ENCODE data around the gene CFAP410.

The CFAP410 gene

DNA sequence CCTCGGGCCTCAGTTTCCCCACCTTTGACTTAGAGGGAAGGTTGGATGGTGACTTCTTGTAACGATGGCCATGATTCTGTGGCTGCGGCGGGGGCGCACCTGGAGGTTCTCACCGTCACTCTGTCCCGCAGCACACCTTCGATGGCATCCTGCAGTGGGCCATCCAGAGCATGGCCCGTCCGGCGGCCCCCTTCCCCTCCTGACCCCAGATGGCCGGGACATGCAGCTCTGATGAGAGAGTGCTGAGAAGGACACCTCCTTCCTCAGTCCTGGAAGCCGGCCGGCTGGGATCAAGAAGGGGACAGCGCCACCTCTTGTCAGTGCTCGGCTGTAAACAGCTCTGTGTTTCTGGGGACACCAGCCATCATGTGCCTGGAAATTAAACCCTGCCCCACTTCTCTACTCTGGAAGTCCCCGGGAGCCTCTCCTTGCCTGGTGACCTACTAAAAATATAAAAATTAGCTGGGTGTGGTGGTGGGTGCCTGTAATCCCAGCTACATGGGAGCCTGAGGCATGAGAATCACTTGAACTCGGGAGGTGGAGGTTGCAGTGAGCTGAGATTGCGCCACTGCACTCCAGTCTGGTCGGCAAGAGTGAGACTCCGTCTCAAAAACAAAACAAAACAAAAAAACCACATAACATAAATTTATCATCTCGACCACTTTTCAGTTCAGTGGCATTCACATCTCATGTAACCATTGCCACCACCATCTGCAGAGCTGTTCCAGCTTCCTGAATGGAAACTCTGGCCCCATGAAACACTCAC lies 41.5 kb downstream of the CFAP410 start:
- DNase-seq = peak; percentile 11

DNA sequence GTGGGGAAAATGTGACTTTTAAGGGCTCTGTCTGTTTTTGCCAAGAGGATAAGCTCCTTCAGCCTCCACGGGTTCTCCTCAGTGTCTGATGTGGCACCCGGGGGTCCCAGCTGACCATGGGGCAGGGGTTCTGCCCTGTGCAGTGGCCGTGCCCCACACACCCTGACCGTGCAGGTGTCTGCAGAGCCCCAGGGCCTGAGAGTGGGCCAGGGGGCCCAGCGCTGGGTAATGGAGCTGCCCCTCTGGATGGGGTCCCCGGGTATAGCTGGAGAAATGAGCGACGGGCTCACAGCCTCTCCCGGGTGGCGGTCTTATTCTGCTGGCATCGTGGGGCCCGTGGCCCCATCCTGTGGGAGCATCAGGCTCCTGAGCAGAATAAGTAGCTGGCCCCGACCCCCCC lies 42.3 kb downstream of the CFAP410 start:
- DNase-seq = no peak

DNA sequence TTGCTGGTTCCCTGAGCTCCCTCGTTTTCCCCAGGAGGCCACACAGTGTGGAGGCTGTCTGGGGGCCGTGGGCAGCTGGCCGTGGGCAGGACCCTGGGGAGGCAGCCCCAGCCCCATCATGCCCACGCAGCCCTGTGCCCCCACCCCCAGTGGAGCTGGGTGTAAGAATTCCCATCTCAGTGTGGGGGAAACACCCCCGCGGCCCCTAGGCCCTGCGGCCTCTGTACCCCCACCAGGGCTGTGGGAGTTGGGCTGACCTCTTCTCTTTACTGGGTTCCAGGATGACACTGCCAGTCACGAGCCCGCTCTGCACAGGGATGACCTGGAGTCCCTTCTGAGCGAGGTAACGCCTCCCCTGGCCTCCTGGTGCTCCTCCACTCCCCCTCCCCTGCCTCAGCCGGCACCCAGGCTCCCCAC lies 43.1 kb downstream of the CFAP410 start:
- DNase-seq = no peak

DNA sequence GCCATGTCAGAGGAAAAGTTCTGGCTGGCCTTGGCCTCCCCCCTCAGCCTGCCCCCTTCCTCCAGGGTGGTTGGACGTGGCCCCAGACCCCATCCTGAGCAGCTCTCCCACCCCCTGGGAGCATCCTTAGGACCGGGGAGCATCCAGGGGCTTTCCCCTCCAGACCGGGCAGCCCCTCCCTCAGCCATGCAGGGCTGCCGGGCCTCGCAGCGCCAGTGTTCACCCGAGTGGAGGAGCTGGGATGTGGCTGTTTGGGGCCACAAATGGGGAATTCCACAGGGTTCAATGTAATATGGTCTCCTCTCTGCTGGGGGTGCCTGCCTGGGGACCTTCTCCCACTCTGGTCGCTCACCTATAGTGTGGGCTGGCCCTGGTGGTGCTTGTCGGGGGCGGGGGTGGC lies 43.5 kb downstream of the CFAP410 start:
- DNase-seq = no peak

DNA sequence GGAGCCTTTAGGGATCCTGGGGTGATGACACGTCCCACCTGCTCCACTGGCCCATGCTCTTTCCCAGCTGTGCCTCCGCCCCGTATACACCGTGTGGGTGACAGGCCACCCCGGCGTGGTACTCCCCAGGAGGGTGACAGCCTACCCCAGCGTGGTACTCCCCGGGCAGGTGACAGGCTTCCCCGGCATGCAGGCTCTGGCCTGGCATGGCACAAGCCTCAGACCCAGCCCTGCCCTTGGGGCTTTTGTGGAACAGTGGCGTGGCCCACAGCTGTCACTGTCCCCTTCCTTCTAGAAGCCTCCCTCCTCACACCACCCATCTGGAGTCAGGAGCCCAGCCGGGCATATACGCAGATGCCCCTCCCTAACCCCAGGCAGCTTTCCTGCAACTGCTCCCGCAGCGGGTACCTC lies 44.0 kb downstream of the CFAP410 start:
- DNase-seq = no peak

DNA sequence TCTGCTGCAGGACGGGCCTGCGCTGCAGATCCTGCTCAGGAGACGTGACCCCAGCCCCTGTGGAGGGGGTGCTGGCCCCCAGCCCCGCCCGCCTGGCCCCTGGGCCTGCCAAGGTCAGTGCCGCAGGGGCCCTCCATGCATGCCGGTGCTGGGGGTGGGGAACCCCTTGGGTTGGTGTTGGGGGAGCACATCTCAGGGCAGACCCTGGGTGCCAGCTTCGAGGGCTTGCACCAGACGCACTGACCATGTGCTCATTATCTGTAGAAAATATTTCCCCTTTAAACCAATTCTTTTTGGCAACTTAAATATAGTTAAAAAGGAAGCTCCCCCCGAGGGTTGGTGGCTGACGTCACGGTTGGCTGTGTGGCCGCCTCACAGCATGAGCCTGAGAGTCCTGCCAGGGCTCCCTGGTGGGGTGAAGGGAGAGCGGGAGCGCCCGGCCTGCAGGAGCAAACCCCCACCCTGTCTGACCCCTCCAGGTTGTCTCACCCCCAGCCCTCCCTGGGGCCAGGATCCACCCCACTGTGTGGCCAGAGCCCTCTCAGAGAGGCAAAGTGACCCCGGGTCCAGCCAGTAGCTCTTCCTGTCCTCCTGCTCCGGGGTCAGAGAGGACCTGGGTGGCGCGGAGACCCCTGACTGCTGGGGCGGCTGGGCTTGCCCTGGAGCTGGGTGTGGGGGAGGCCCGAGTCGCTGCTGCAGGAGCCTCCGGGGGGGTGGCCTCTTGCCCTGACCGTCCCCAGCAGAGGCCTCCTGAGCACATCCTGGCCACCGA lies 44.6 kb downstream of the CFAP410 start:
- DNase-seq = no peak

DNA sequence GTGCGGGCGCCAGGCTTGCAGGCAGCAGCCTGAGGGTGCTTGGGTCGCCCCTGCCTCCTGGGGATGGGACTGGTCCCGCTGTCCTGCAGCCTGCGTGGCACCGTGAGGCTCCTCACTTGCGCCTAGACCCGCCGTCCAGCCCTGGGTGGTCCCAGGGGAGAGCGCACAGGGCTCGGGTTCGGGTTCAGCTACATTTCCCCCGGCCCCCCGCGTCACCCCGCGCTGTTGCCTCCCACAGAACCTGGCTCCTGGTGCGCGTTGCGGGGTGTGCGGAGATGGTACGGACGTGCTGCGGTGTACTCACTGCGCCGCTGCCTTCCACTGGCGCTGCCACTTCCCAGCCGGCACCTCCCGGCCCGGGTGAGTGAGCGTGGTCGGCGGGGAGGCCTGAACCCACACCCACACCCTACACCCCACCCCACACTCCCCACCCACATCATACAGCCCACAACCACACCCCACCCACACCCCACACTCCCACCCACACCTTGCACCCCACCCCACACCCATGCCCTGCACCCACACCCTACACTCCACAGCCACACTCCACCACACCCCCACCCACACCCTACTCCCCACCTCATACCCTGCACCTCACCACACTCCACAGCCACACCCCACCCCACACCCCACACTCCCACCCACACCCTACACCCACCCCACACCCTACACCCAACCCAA lies 45.5 kb downstream of the CFAP410 start:
- DNase-seq = no peak

DNA sequence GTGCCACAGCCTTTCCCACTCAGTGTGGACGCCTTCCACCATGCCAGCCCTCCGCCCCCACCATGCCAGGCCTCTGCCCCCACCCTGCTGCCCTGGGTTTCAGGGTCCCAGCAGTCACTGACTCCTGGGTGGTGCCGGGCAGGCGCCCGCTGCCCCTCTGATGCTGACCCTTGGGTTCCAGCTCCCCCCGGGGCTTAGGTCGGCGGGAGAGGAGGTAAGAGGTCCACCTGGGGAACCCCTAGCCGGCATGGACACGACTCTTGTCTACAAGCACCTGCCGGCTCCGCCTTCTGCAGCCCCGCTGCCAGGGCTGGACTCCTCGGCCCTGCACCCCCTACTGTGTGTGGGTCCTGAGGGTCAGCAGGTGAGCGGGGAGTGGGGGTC lies 46.4 kb downstream of the CFAP410 start:
- DNase-seq = no peak

DNA sequence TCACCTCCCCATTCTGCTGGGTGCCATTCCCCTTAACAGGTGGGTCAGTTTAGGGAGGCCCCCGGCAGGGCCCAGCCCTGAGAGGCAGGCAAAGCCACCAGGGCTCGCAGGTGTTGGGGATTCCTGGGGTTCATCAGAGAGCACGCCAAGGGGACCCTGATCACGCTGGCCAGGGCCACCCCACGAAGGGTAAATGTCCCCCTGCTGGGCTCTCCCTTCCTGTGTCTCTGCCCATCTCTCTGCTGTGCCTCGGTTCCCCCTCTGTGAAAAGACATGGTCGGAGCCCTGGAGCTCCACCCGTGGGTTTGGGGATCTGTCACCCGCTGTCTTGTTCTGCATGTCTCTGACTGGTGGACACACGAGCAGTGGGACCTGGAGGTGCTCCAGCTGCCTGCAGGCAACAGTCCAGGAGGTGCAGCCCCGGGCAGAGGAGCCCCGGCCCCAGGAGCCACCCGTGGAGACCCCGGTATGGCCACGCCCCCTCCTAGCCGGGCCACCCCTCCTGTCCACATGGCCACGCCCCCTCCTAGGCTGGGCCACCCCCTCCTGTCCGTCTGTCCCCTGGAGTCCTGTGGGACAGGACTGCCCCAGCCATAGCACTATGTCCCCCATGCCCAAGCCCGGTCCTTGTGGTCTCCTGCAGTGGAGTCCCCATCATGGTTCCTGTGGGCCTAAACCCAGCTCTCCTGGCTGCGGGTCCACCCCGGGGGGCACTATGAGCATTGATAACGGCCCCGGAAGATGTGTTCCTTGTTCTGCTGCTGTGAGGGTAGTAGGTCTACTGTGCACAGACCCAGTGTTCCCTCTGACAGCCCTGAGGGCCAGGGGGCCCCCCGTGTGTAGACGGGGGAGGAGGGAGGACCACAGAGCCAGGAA lies 47.0 kb downstream of the CFAP410 start:
- DNase-seq = no peak

DNA sequence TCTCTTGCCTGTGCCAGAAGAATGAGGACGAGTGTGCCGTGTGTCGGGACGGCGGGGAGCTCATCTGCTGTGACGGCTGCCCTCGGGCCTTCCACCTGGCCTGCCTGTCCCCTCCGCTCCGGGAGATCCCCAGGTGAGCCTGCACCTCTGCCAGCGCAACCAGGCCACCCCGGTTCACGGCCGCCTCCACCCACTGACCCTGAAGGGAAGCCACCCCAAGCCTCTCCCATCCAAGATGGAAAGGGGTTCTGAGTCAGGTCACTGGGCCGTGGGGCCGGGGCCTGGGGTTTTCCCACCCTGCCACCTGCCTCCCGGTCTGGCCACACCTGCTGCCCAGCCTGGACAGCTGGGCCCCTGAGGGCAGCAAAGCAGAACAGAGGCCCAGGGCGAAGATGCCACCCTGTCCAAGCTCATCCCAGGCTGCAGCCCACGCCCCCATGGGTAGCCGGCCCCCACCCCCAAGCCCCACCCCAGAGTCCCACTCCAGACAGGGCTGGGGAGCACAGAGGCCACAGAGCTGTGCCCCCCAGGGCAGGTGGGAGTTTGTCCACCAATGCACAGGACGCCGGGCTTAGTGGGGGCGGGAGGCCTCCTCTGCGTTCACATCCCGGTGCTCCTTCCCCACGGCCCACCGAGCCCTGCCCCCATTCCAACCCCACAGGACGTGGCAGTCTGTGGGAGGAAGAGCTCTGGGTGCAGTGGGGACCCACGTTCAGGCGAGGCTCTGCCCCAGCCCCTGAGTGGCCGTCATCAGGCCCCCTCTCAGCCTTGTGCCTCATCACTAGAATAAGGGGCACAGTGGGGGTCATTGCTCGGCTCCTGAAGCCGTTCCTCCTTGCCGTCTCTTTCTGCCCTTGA lies 47.9 kb downstream of the CFAP410 start:
- no peak for DNase-seq

DNA sequence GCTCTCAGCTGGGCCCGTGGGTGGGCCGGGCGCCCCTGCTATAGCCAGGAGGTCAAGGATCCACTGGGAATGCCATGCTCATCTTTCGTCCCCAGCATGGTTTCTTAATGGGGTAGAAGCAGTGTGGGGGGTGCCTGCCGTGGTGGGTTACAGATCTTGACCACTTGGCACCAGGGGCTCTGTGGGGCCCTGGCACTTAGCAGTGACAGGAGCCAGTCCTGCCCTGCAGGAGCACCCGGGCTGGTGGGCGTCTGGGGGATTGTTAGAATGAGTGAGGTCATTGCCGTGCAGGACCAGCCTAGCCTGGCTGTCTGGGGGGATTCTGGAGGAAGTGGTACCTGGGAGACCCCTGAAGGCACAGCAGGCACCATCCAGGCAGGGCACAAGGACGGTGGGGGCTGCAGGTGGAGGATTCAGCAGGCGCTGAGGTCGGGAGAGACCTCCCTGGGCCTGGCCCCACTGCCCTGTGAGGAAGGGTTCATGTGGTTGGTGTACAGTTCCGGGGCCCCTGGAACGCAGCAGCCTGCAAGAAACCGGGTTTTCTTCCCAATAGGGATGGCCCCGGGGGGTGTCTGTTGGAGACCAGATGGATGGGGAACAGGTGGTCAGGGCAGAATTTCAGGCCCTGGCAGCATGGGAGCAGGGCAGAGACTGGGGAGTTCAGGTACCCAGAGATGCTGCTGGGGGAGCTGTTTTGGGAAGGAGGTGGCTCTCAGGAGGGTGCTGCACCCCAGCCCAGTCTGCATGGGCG lies 48.7 kb downstream of the CFAP410 start:
- no peak for DNase-seq

DNA sequence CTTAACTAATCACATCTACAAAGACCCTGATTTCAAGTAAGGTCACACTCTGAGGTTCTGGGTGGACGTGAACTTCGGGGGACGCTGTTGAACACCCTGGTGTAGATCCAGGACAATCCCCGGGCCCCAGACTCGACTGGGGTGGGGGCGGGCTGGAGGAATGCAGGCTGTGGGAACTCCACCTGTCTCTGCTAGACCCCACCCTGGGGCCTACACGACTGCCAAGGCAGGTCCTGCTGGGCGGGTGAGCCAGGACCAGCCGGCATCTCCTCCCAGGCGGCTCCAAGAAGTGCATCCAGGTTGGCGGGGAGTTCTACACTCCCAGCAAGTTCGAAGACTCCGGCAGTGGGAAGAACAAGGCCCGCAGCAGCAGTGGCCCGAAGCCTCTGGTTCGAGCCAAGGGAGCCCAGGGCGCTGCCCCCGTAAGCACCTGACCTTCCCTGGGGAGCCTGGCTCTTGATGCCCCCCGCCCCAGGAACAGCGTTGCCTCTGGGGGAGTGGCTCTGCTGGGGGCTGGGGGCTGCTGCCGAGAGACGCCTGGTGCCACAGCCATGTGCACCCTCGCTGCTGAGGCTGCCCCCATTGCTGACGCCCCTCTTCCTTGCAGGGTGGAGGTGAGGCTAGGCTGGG lies 49.7 kb downstream of the CFAP410 start:
- DNase-seq = no peak

DNA sequence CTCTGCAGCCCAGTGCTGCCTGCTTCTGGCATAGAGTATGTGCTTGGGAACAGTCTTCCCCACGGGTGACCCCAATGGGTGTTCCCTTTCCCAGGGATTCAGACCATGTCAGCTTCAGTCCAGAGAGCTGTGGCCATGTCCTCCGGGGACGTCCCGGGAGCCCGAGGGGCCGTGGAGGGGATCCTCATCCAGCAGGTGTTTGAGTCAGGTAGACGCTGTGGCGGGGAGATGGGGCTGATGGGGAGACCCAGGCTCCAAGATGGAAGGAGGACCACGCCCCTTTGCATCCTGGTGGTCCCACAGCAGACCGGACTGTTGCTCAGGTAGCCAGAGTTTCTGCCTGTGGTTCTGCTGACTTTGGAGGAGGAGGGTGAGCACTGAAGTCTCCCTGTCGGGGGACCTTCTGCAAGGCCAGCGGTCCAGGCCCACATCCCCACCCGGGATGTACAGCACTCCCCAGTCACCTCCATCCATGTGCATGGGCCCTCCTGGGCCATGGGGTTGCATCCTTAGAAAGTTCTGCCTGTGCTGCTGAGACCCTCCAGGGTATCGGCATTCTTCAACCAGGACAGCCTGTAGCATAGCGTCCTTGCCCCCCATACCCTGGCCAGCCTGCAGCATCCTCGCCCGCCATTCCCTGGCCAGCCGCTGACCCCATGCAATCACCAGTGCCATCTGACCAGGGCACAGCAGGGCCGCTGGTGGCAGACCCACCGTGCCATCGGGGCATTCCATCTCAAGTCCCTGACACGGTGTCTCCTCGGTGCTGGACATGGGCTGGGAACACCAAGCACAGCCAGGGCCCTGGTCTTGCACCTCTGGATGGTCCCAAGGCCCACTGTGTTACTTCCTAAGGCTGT lies 50.7 kb downstream of the CFAP410 start:
- DNase-seq = no peak

DNA sequence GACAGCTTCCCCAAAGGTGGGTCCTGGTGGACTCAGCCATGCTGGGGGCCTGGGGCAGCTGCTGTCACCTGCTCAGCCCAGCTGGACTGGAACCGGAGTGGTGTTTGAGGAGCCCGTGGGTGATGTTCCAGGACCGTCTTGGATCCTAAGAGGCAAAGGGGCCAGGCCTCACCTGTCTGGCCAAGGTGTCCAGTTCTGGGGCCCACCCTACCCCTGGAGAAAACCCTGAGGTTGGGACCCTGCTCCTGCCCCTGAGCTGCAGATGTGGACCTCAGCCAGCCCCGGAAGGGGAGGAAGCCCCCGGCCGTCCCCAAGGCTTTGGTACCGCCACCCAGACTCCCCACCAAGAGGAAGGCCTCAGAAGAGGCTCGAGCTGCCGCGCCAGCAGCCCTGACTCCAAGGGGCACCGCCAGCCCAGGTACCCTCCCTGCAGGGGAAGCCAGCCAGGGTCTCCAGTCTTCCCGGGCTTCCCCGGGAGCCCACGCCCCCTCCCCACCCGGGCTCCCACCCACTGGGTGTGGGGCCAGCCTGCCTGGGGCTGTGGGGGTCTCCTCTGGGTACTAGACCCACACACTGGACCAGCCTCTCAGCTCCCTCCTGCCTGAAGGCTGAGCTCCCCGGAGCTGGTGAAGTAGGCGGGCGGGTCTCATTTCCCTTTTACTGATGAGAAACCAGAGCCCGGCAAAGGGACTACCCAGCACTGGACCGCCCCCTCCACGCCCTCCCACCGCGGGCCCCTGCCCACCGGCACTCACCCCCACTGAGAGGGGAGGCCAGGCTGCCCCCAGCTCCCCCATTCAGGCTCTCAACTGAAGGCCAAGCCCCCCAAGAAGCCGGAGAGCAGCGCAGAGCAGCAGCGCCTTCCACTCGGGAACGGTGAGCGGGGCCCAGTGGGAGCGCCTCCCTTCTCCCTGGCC lies 52.2 kb downstream of the CFAP410 start:
- no peak for DNase-seq

DNA sequence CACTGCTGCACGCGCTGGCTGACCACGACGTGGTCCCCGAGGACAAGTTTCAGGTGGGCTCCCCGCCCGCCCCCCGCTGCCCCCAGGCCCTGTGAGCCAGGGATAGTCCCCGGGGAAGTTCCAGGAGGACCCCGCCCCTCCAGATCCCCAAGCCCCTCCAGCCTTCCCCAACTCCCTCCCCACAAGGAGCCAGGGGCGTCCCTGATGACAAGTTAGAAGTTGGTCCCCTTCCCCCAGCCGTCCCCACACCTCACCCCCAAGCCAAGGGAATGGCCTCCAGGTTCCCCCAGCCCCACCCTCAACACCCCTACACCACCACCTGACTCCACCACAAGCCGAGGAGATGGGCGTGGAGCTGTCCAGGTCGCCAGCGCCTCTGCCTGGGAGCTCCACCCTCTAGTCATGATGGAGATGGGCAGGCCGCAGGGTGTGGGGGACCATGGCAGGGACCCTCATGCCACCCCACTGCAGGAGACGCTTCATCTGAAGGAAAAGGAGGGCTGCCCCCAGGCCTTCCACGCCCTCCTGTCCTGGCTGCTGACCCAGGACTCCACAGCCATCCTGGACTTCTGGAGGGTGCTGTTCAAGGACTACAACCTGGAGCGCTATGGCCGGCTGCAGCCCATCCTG lies 53.0 kb downstream of the CFAP410 start:
- no peak for DNase-seq

DNA sequence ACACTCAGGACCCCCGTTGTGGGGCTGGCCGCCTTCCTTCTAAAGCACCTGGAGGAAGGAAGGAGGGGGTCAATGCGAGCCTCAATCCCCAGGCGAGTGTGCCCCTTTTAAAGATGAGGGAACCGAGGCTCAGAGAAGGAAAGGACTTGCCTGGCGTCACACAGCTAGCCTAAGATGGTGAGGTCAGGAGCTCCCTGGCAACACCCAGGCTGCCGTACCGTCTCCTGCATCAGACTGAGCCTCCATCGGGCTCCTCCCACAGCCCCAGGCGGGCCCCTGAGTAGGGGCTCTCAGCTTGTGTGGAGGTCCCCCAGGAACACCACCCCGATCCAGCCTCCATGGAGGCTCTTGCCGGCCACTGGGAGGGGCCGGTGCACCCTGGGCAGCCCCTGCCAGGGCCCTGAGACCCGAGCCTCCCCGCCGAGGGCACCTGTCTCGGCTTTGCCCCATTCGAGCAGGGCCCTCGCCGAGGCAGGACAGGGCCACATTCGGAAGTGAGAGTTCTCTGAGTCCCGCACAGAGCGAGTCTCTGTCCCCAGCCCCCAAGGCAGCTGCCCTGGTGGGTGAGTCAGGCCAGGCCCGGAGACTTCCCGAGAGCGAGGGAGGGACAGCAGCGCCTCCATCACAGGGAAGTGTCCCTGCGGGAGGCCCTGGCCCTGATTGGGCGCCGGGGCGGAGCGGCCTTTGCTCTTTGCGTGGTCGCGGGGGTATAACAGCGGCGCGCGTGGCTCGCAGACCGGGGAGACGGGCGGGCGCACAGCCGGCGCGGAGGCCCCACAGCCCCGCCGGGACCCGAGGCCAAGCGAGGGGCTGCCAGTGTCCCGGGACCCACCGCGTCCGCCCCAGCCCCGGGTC lies 53.8 kb downstream of the CFAP410 start, which contains the start of gene AIRE:
Gene AIRE (plus strand): TSS at position 739 of the 855 bp plus-strand sequence. CDS start 131 bp downstream, outside the sequence.
- no peak for DNase-seq

DNA sequence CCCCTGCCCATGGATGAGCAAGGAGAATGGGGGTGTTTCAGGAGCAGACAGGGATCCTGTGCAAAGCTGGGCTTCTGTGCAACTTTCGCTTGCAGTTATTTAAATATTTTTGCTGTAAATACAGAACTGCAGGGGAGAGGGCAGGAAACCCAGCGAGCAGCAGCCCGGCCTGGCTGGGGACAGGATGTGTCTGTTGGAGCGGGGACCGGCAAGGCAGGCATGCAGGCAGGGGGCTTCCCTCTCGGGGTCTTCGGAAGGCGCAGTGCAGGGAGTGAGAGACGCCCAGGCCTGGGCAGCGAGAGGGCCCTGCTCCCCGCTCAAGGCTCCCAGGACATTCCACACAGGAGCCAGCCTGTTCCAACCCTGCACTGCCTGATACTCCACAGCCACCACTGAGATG lies 55.2 kb downstream of the CFAP410 start:
- DNase-seq = no peak
